ENCODE measurements around the gene GYG2. TPM values are rescaled to one million over a fixed set of nuclear protein-coding genes. Genes with fewer than 3 reads are reported as not detected.
A peak's percentile ranks its signal among the peaks of the same experiment; 100 is the strongest.

GYG2 gene
- total and polyA plus RNA-seq, 2 of the 8 experiments (the other 6 are each of a cell fraction or from before 2014, with no cell fraction given), result 52.8 to 65.3 TPM

- TF ChIP-seq TAF7 (optimal IDR thresholded peaks at IDR 0.05; ENCODE audit: borderline replicate concordance, low read depth, low read length), result no peak
- peak; percentile 83 for TF ChIP-seq TEAD4 (IDR thresholded peaks at IDR 0.05; ENCODE audit: low read depth, low read length)
- no peak for TF ChIP-seq TBP (IDR thresholded peaks at IDR 0.05; ENCODE audit: low read depth, low read length)
- TF ChIP-seq SRF (IDR thresholded peaks at IDR 0.05; ENCODE audit: low read depth, low read length), result no peak
- 0 out of 2 replicates have a peak, but pooled peaks have one; percentile 21 for TF ChIP-seq MAFK (IDR thresholded peaks at IDR 0.05; ENCODE audit: low read depth, low read length)
- TF ChIP-seq SIN3A (conservative IDR thresholded peaks at IDR 0.05 in 1 of 2, IDR thresholded peaks at IDR 0.05 in 1 of 2; ENCODE audit: low read depth in 1 of 2, low read length in 2 of 2), result no peak
- TF ChIP-seq KDM1A (IDR thresholded peaks at IDR 0.05; ENCODE audit: borderline replicate concordance, low read length), result no peak
- FAIRE-seq (peak; percentile 74), DNase-seq (ENCODE audit: low read depth in 1 of 2, low spot score in 2 of 2) (no peak)
- no peak overlapping the region for H4K91ac ChIP-seq (replicated peaks; ENCODE audit: insufficient read length, low read length)
- H2BK15ac ChIP-seq (ENCODE audit: low read length), result no peak overlapping the region
- no peak overlapping the region for H2AK5ac ChIP-seq (ENCODE audit: low read depth, low read length)
- H3K14ac ChIP-seq (ENCODE audit: insufficient read length), result no peak overlapping the region
- no peak overlapping the region for H3K18ac ChIP-seq (ENCODE audit: extremely low read depth, low read length)
- ChIA-PET POLR2A (ENCODE audit: partially characterized antibody) (no interaction called here), CTCF (ENCODE audit: partially characterized antibody) (interaction anchor here (0.6 to 1.1 kb wide), 2 partner anchors 17 to 44 kb away, joined by 3 read pairs; no protein-coding TSS in a partner anchor)
- H3K23ac ChIP-seq (ENCODE audit: insufficient read length), result no peak overlapping the region
- H3K27ac ChIP-seq (ENCODE audit: low read depth, low read length), result no peak overlapping the region
- no peak overlapping the region for H3K56ac ChIP-seq (replicated peaks; ENCODE audit: insufficient read length, low read depth, low read length)
- H2BK20ac ChIP-seq (ENCODE audit: low read length), result no peak overlapping the region
- H2BK5ac ChIP-seq (ENCODE audit: low read depth, low read length), result no peak overlapping the region
- no peak overlapping the region for H2BK12ac ChIP-seq (ENCODE audit: low read depth, low read length)
- no peak overlapping the region for H4K5ac ChIP-seq (ENCODE audit: insufficient read length, low read depth, low read length)
- H3K4me3 ChIP-seq (ENCODE audit: extremely low read depth in 1 of 4, insufficient read depth in 2 of 4, low read depth in 3 of 4, low read length in 4 of 4), result no peak overlapping the region
- no peaks in the 10 kb centered on the region for H3K23me2 ChIP-seq (ENCODE audit: low read depth, low read length)
- no peaks in the 10 kb centered on the region for H3K79me1 ChIP-seq (ENCODE audit: low read depth, low read length)
- H3K4ac ChIP-seq (replicated peaks; ENCODE audit: insufficient read length, low read depth, low read length), result no peak overlapping the region
- WGBS, 2 experiments (ENCODE audit: extremely low coverage in 1 of 2, insufficient coverage in 1 of 2, insufficient read length in 1 of 2, insufficient replicate concordance in 2 of 2, low coverage in 1 of 2, low lambda C conversion rate in 2 of 2, missing lambda C conversion rate in 1 of 2), result 73% methylated on average over 6 of the region's 6 CpGs; no CpG with 5 or more reads in 1 of the 2 experiments
- no peaks in the 10 kb centered on the region for H3K4me1 ChIP-seq (replicated peaks in 1 of 4; ENCODE audit: control insufficient read depth in 3 of 4, insufficient read depth in 4 of 4, low read length in 3 of 4)
- H3K9ac ChIP-seq (replicated peaks in 1 of 4; ENCODE audit: extremely low read depth in 1 of 4, low read depth in 3 of 4, low read length in 3 of 4), result no peak overlapping the region
- H3K79me2 ChIP-seq (ENCODE audit: control insufficient read depth in 1 of 2, insufficient read depth in 2 of 2, low read length in 2 of 2), result no peaks in the 10 kb centered on the region
- H3K4me2 ChIP-seq (ENCODE audit: insufficient read depth in 1 of 2, low read depth in 2 of 2, low read length in 2 of 2), result no peak overlapping the region
- H3K9me3 ChIP-seq (ENCODE audit: insufficient read depth in 2 of 2, low read depth in 1 of 2, low read length in 1 of 2), result no peaks in the 10 kb centered on the region
- no peaks in the 10 kb centered on the region for H4K20me1 ChIP-seq (replicated peaks in 1 of 2; ENCODE audit: control insufficient read depth in 1 of 2, insufficient read depth in 2 of 2, low read length in 2 of 2)
- H2AFZ ChIP-seq (ENCODE audit: low read length), result no peak overlapping the region
- peaks cover 0 to 47% (median 23%) of the 10 kb centered on the region in 4 experiments for H3K36me3 ChIP-seq (ENCODE audit: control insufficient read depth in 2 of 4, insufficient read depth in 4 of 4, low read length in 3 of 4)
- no peaks in the 10 kb centered on the region for H3K27me3 ChIP-seq (replicated peaks in 1 of 4; ENCODE audit: control insufficient read depth in 3 of 4, extremely low read depth in 1 of 4, insufficient read depth in 3 of 4, low read length in 3 of 4)
- no peak overlapping the region for H2BK120ac ChIP-seq (replicated peaks; ENCODE audit: low read depth, low read length)
- no peak overlapping the region for H4K8ac ChIP-seq (ENCODE audit: extremely low read depth, insufficient read depth, low read length)
Observed at GRCh38 chrX:2863646-2864045, 34.9 kb downstream of the GYG2 start.
